ENCODE measurements around the gene CYP4B1. TPM values are rescaled to one million over a fixed set of nuclear protein-coding genes. Genes with fewer than 3 reads are reported as not detected.

The CYP4B1 gene
- total RNA-seq, 2 experiments from 2014 or later: not detected

- H3K79me2 ChIP-seq (ENCODE audit: insufficient read depth, low read depth, low read length): no peaks in the 10 kb centered on the region
- ChIA-PET CTCF (ENCODE audit: unreplicated experiment) (no interaction called here), POLR2A (no interaction called here)
- no peaks in the 10 kb centered on the region for H3K36me3 ChIP-seq (ENCODE audit: insufficient read depth, low read length)
- no peaks in the 10 kb centered on the region for H3K9me3 ChIP-seq (ENCODE audit: low read length)
- intact Hi-C loops (cut with micrococcal nuclease; ENCODE audit: unreplicated experiment): no loop called here
- no TSS peak for BruUV-seq (replicated peaks)
- no peak overlapping the region for H2AFZ ChIP-seq (ENCODE audit: low read length)
- H4K20me1 ChIP-seq (ENCODE audit: insufficient read depth, low read length): no peaks in the 10 kb centered on the region
- no peak for TF ChIP-seq CTCF (conservative IDR thresholded peaks at IDR 0.05; ENCODE audit: low read length)
- no peak for TF ChIP-seq EZH2phosphoT487 (IDR thresholded peaks at IDR 0.05; ENCODE audit: borderline replicate concordance, low read depth, low read length)
- no peaks in the 10 kb centered on the region for H3K4me1 ChIP-seq (ENCODE audit: insufficient read depth, low read length, poor library complexity, severe bottlenecking)
- H3K27ac ChIP-seq (ENCODE audit: low read depth, low read length, poor library complexity, severe bottlenecking): no peak overlapping the region
- no peak overlapping the region for H3K4me3 ChIP-seq (ENCODE audit: low read depth, low read length, poor library complexity, severe bottlenecking)
- DNase-seq (ENCODE audit: low spot score): no peak
- no peaks in the 10 kb centered on the region for H3K9me2 ChIP-seq (ENCODE audit: insufficient read depth, low read length)
- no peak overlapping the region for H3K4me2 ChIP-seq (ENCODE audit: low read length)
Measured at GRCh38 chr1:46817814-46818213, 19.0 kb downstream of the CYP4B1 start.

- no peak for TF ChIP-seq CTCF (conservative IDR thresholded peaks at IDR 0.05; ENCODE audit: low read length)
- TF ChIP-seq EZH2phosphoT487 (IDR thresholded peaks at IDR 0.05; ENCODE audit: borderline replicate concordance, low read depth, low read length): no peak
- no TSS peak for BruUV-seq (replicated peaks)
- POLR2A ChIA-PET: no interaction called here
Measured at GRCh38 chr1:46818591-46818990, 19.7 kb downstream of the CYP4B1 start.

GRCh38 chr1:46819335-46819734 lies 20.5 kb downstream of the CYP4B1 start:
- CTCF ChIA-PET (ENCODE audit: unreplicated experiment): no interaction called here
- Histone ChIP-seq H3K4me1 (ENCODE audit: insufficient read depth, low read length, poor library complexity, severe bottlenecking) (no peaks in the 10 kb centered on the region), H3K9me3 (ENCODE audit: low read length) (no peaks in the 10 kb centered on the region), H3K4me2 (ENCODE audit: low read length) (no peak overlapping the region), H3K9me2 (ENCODE audit: insufficient read depth, low read length) (no peaks in the 10 kb centered on the region), H2AFZ (ENCODE audit: low read length) (no peak overlapping the region), H3K27ac (ENCODE audit: low read depth, low read length, poor library complexity, severe bottlenecking) (no peak overlapping the region), H3K36me3 (ENCODE audit: insufficient read depth, low read length) (no peaks in the 10 kb centered on the region), H3K4me3 (ENCODE audit: low read depth, low read length, poor library complexity, severe bottlenecking) (no peak overlapping the region), H3K79me2 (ENCODE audit: insufficient read depth, low read depth, low read length) (no peaks in the 10 kb centered on the region), H4K20me1 (ENCODE audit: insufficient read depth, low read length) (no peaks in the 10 kb centered on the region)
- no peak for DNase-seq (ENCODE audit: low spot score)
- intact Hi-C loops (cut with micrococcal nuclease; ENCODE audit: unreplicated experiment): no loop called here
- POLR2A ChIA-PET: no interaction called here
- TF ChIP-seq CTCF (conservative IDR thresholded peaks at IDR 0.05; ENCODE audit: low read length) (no peak), EZH2phosphoT487 (IDR thresholded peaks at IDR 0.05; ENCODE audit: borderline replicate concordance, low read depth, low read length) (no peak)
- BruUV-seq (replicated peaks): no TSS peak

More at GRCh38 chr1:46818591-46818990, 19.7 kb downstream of the CYP4B1 start:
- H3K27ac ChIP-seq (ENCODE audit: low read depth, low read length, poor library complexity, severe bottlenecking): no peak overlapping the region
- intact Hi-C loops (cut with micrococcal nuclease; ENCODE audit: unreplicated experiment): no loop called here
- no peaks in the 10 kb centered on the region for H3K79me2 ChIP-seq (ENCODE audit: insufficient read depth, low read depth, low read length)
- no peak overlapping the region for H3K4me3 ChIP-seq (ENCODE audit: low read depth, low read length, poor library complexity, severe bottlenecking)
- no peaks in the 10 kb centered on the region for H3K4me1 ChIP-seq (ENCODE audit: insufficient read depth, low read length, poor library complexity, severe bottlenecking)
- CTCF ChIA-PET (ENCODE audit: unreplicated experiment): no interaction called here
- no peaks in the 10 kb centered on the region for H3K36me3 ChIP-seq (ENCODE audit: insufficient read depth, low read length)
- no peak overlapping the region for H3K4me2 ChIP-seq (ENCODE audit: low read length)
- H3K9me3 ChIP-seq (ENCODE audit: low read length): no peaks in the 10 kb centered on the region
- no peaks in the 10 kb centered on the region for H3K9me2 ChIP-seq (ENCODE audit: insufficient read depth, low read length)
- no peak overlapping the region for H2AFZ ChIP-seq (ENCODE audit: low read length)
- no peak for DNase-seq (ENCODE audit: low spot score)
- H4K20me1 ChIP-seq (ENCODE audit: insufficient read depth, low read length): no peaks in the 10 kb centered on the region
